Thymus (tissue), 11 donors: ENCODE results near the gene FBXW12. TPM values are rescaled to one million over a fixed set of nuclear protein-coding genes. Genes with fewer than 3 reads are reported as not detected.

Experiments
- DNase-seq, 9 donors: peaks; one replicate each; pipeline ENCODE4 v3.0.0-alpha.2; 2013; ENCODE audit warnings: low spot score in 9 of 9, low read depth in 6 of 9, missing footprints in 1 of 9
- H3K27ac ChIP-seq, 2 donors: one replicate each; pipeline ENCODE4 v1.5.1; 2013; ENCODE audit warnings: control low read depth in 1 of 2, low read depth in 1 of 2, low read length in 1 of 2, mild to moderate bottlenecking in 1 of 2, moderate library complexity in 1 of 2
- H3K27me3 ChIP-seq, 2 donors: one replicate each; pipeline ENCODE4 v1.5.1; 2013; ENCODE audit warnings: low read length in 1 of 2; ENCODE audit not compliant: control insufficient read depth in 2 of 2, insufficient read depth in 1 of 2
- H3K36me3 ChIP-seq, 2 donors: one replicate each; pipeline ENCODE4 v1.5.1; 2013; ENCODE audit warnings: low read length in 1 of 2, mild to moderate bottlenecking in 1 of 2, moderate library complexity in 1 of 2; ENCODE audit not compliant: control insufficient read depth in 2 of 2, insufficient read depth in 2 of 2
- H3K4me1 ChIP-seq, 2 donors: one replicate each; pipeline ENCODE4 v1.5.1; 2013; ENCODE audit warnings: low read length in 2 of 2; ENCODE audit not compliant: control insufficient read depth in 2 of 2, insufficient read depth in 2 of 2
- H3K4me3 ChIP-seq, 2 donors: one replicate each; pipeline ENCODE4 v1.5.1; 2013; ENCODE audit warnings: low read length in 2 of 2, control low read depth in 1 of 2, mild to moderate bottlenecking in 1 of 2
- H3K9me3 ChIP-seq, 2 donors: one replicate each; pipeline ENCODE4 v1.5.1; 2013; ENCODE audit warnings: low read length in 1 of 2, mild to moderate bottlenecking in 1 of 2; ENCODE audit not compliant: control insufficient read depth in 2 of 2, insufficient read depth in 1 of 2
- WGBS: extraction: QIAGEN DNeasy Blood & Tissue Kit; methylation state at CpG from one replicate; pipeline ENCODE4 v1.1.7; 2013; 5-methylcytosine and 5-hydroxymethylcytosine counted together
- polyA plus RNA-seq: library from polyadenylated mRNA; stranded (reverse); fragments of 200-250 nt; gene quantifications from one replicate; pipeline ENCODE4 v1.2.3, GENCODE V29; 2013
- total RNA-seq: library from RNA; stranded (reverse); fragments of 120-200 nt; gene quantifications from one replicate; pipeline ENCODE4 v1.2.4, GENCODE V29; 2013
- donor health status: healthy.

The FBXW12 gene
- total and polyA plus RNA-seq, 2 donors: 0.05 to 0.07 TPM

DNA sequence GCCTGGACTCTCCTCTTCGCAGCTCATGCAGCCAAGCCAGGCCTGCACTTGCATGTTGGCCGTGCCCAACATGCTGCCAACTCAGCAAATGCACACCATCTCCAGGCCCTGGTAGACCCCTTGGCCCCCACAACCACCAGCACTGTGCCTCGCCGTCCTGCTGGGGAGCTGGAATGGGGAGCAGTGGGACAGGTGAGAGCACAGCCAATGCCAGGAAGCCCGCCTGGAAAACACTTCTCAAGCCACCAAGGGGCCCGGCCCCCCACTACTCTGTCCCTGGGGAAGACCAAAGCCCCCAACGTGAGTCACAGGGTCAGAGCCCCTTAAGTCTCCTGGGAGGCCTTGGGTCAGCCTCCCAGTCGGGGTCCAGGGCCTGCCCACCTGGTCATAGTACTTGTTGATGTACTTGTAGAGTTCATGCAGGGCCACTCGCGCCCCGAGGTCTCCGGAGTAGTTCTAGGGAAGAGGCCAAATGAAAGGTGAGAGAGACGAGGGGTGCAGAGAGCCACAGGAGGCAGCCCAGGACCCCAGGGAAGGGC, 33.4 kb downstream of the FBXW12 start:
- H3K27me3 ChIP-seq: no peaks in the 10 kb centered on the region
- no peaks in the 10 kb centered on the region for H3K4me1 ChIP-seq
- DNase-seq: no peak
- no peak overlapping the region for H3K4me3 ChIP-seq
- WGBS: 96% methylated on average over 13 of the region's 13 CpGs
- H3K27ac ChIP-seq: no peak overlapping the region
- peaks cover 0 to 23% of the 10 kb centered on the region in 2 donors for H3K36me3 ChIP-seq
- no peaks in the 10 kb centered on the region for H3K9me3 ChIP-seq

- DNase-seq: no peak
- Histone ChIP-seq H3K9me3 (no peaks in the 10 kb centered on the region), H3K27ac (no peak overlapping the region), H3K27me3 (no peaks in the 10 kb centered on the region), H3K4me1 (no peaks in the 10 kb centered on the region), H3K4me3 (no peak overlapping the region), H3K36me3 (peaks cover 0 to 28% of the 10 kb centered on the region in 2 donors)
- WGBS: 78% methylated on average over 1 of the region's 1 CpG
These were observed 34.0 kb downstream of the FBXW12 start for GRCh38 chr3:48405971-48406370.

DNA sequence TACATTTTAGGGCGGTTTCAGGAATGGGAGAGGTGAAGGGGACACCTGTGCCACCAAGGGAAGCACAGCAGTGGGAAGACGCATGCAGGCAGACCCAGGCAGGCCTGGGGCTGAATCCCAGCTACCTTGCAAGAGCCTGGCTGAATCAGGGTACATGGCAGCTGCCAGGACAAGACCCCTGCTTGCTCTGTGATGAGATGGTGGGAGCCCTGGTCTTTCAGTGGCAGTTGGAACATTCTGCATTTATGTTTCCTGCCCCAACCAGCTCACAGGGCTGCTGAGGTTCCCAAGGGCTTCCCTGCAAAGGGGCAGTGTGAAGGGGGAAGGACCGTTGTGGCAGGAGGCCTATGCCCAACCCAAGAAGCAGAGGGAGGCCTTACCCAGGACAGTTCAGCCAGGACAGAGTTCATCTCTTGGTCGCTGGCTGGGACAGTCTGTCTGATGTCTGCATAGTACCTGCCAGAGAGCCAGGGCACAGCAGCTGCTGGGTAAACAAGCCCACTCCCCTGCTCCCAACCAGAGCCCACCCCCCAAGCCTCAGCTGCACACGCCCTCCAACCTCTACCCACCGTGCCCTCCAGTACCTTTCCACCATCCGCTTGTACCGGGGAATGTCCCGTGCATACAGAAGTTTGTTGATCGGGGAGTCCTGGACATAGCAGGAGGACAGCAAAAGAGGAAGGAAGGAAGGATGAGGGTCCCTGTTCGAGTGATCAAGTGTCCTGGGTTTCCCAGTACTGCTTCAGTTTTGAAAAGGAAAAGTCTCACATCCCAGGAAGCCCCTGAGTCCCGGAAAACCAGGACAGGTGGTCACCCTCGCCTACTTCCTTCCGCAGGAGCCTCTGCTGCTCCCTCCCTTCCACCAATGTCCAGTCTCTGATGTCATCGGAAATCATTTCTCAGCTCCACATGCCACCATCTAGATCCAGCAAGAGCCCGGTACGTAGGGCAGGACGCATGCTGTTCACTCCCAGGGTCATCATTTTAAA, 34.7 kb downstream of the FBXW12 start:
- no peaks in the 10 kb centered on the region for H3K9me3 ChIP-seq
- no peaks in the 10 kb centered on the region for H3K4me1 ChIP-seq
- no peak for DNase-seq
- peaks cover 0 to 32% of the 10 kb centered on the region in 2 donors for H3K36me3 ChIP-seq
- H3K27ac ChIP-seq: no peak overlapping the region
- WGBS: 92% methylated on average over 18 of the region's 18 CpGs
- no peak overlapping the region for H3K4me3 ChIP-seq
- no peaks in the 10 kb centered on the region for H3K27me3 ChIP-seq

DNA sequence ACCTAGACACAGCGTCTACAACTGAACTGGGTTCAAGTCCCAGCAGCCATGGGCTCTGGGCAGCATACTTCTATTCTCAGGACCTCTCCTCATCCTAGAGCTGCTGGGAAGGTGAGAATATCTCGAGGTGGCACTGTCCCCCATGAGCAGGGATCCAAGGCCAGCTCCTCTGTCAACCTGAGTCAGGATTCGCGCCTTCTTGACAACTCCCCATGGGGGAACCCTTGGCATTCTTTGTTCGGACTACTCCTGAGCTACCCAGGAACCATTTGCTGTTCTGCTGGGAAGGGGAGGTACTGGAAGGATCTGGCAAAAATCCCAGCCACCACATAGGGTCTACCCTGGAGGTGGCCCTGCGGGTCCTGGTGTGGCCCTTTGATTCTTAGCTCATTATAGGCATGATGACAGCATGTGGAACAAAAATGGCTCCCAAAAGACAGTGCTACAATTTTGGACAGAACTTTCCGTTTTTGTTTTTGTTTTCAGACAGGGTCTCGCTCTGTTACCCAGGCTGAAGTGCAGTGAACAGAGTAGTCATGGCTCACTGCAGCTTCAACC, 35.6 kb downstream of the FBXW12 start:
- H3K9me3 ChIP-seq: no peaks in the 10 kb centered on the region
- no peak overlapping the region for H3K27ac ChIP-seq
- H3K36me3 ChIP-seq: peaks cover 0 to 41% of the 10 kb centered on the region in 2 donors
- no peak for DNase-seq
- no peaks in the 10 kb centered on the region for H3K27me3 ChIP-seq
- WGBS: 97% methylated on average over 8 of the region's 8 CpGs
- no peak overlapping the region for H3K4me3 ChIP-seq
- no peaks in the 10 kb centered on the region for H3K4me1 ChIP-seq

DNA sequence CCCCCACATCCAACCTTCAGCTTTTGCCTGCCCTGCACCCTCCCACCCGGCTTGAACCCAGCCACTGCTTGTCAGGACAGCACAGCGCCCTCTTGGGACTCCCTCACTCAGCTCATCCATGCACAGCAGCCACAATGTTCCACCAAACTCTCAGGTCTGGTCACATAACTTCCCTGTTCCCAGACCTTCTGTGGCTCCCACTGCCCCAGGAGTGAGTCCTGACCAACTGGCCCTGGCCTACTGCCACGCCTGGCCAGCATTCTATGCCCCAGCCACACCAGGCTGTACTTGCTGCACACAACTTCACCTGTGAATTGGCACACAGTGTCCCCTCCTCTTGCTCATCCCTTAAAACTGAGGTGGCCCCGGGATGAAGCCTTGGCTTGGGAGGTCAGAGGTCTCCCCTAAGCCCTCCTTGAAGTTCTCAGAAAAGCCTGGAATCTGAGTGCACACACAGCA, 36.8 kb downstream of the FBXW12 start:
- Histone ChIP-seq H3K4me1 (no peaks in the 10 kb centered on the region), H3K27me3 (no peaks in the 10 kb centered on the region), H3K9me3 (no peaks in the 10 kb centered on the region), H3K36me3 (peaks cover 0 to 45% of the 10 kb centered on the region in 2 donors), H3K27ac (no peak overlapping the region), H3K4me3 (no peak overlapping the region)
- 95% methylated on average over 4 of the region's 4 CpGs for WGBS
- no peak for DNase-seq

DNA sequence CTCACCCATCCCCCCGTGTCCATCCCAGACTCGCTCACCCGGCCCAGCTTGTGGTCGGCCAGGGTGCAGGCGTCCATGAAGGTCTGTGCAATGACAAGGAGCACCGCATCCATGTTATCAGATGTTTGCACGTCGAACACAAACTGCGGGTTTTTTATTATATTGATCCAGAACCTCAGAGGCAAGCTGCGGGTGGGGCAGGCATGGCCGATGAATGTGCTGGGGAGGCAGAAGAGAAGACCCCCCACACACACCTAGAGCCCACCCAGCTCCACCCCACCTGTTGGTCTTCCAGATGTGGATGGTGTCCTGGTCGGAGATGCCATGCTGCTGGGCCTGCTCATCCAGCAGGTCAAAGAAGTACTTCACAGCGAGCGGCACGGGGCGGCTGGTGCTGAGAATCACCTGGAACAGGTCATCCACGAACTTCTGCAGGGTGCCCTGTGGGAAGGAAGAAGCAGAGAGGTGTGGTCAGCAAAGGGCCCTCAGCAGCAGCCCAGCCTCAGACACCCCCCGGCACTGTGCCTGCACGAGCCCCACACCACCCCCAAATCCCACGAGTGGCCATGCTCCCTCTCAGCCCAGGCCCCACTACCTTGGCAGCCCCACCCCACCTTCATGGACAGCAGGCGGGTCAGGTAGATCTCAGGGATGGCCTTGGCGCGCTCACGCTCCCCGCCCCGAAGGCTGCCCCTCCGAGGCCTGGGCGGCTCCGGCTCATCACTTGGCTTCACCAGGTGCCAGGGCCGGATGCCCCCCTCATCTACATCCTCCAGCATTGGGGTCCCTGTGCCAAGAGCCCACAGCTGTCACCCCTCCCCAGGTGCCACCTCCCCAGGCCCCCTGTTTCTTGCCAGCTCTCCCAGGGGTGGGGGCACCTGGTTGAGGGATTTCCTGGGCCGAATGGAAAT, 37.5 kb downstream of the FBXW12 start:
- no peak for DNase-seq
- WGBS: 98% methylated on average over 31 of the region's 31 CpGs
- no peak overlapping the region for H3K4me3 ChIP-seq

DNA sequence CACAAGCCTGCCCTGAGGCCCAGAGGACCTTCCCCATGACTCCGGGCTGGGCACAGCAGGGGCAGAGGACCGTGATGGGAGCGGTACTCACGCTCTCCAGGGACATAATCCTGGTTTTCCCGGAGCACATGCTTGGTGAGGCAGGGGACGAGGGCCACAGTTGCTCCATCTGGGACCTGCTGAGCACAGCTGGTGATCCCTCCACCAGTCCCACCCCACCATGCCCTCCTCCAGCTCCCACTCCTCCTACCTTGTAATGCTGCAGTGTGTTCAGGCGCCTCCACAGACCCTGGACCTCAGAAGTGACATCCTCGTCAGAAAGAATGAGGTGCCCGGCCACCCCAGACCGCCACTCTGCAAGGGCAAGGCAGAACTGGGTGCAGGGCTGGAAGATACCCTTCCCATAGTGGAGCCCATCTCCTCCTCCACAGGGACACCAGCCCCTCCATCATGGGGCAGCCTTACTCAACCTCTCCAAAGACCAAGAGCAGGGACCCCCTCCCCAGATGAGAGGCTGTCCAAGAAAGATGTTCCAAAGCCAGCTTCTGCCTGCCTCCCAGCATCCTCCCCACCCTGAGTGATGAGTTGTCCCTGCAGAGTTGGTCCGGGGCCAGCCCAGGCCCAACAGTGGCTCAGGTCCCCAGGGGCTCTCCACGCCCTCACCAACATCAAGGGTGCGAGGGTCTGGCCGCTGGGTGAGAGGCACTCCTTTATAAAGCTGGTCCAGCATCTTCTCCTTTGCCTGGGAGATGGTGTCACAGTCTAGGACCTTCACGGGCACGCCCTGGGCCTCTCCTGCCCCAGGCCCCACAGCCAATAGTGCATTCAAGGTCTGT, 38.4 kb downstream of the FBXW12 start:
- H3K27ac ChIP-seq: no peak overlapping the region
- no peak for DNase-seq
- WGBS: 97% methylated on average over 16 of the region's 16 CpGs

More for the DNA sequence above, 37.5 kb downstream of the FBXW12 start:
- H3K27ac ChIP-seq: no peak overlapping the region
- H3K27me3 ChIP-seq: no peaks in the 10 kb centered on the region
- no peaks in the 10 kb centered on the region for H3K4me1 ChIP-seq
- peaks cover 0 to 49% of the 10 kb centered on the region in 2 donors for H3K36me3 ChIP-seq
- H3K9me3 ChIP-seq: no peaks in the 10 kb centered on the region

GRCh38 chr3:48411041-48411588, 39.1 kb downstream of the FBXW12 start:
- 97% methylated on average over 9 of the region's 9 CpGs for WGBS
- Histone ChIP-seq H3K36me3 (peaks cover 0 to 51% of the 10 kb centered on the region in 2 donors), H3K4me1 (no peaks in the 10 kb centered on the region), H3K27me3 (no peaks in the 10 kb centered on the region), H3K9me3 (no peaks in the 10 kb centered on the region), H3K27ac (no peak overlapping the region), H3K4me3 (no peak overlapping the region)
- no peak for DNase-seq

More for the DNA sequence above, 38.4 kb downstream of the FBXW12 start:
- Histone ChIP-seq H3K9me3 (no peaks in the 10 kb centered on the region), H3K4me1 (no peaks in the 10 kb centered on the region), H3K36me3 (peaks cover 0 to 51% of the 10 kb centered on the region in 2 donors), H3K27me3 (no peaks in the 10 kb centered on the region), H3K4me3 (no peak overlapping the region)
